Sigmoid colon (tissue), 7 donors: Measurements from ENCODE around the gene METAP1. TPM values are rescaled to one million over a fixed set of nuclear protein-coding genes. Genes with fewer than 3 reads are reported as not detected.

Experiments
- DNase-seq: peaks from one replicate; pipeline ENCODE4 v3.0.0-alpha.2; 2019
- H3K27ac ChIP-seq, 4 donors: fragments of 200-600 bp; sonication (generic); one replicate each; pipeline ENCODE4 v1.5.1; 2016 to 2019; ENCODE audit warnings: mild to moderate bottlenecking in 1 of 4
- H3K27me3 ChIP-seq, 3 donors: fragments of 200-600 bp; sonication (generic); one replicate each; pipeline ENCODE4 v1.5.1; 2019; ENCODE audit warnings: mild to moderate bottlenecking in 1 of 3
- H3K36me3 ChIP-seq, 4 donors: fragments of 200-600 bp; sonication (generic); one replicate each; pipeline ENCODE4 v1.5.1; 2016 to 2019
- H3K4me1 ChIP-seq, 4 donors: fragments of 200-600 bp; sonication (generic); one replicate each; pipeline ENCODE4 v1.5.1; 2017 to 2019
- H3K4me3 ChIP-seq, 4 donors: fragments of 200-600 bp; sonication (generic); one replicate each; pipeline ENCODE4 v1.5.1; 2017 to 2019; ENCODE audit warnings: mild to moderate bottlenecking in 2 of 4, moderate library complexity in 1 of 4
- H3K9me3 ChIP-seq, 4 donors: fragments of 200-600 bp in 3 of 4; sonication (generic) in 3 of 4; one replicate each; pipeline versions ENCODE4 v1.5.1 to v1.6.1; 2013 to 2019
- CTCF ChIP-seq, 4 experiments: fragments of 450-650 bp in 3 of 4; fragments of 200-600 bp in 1 of 4; IDR thresholded peaks; one replicate each; pipeline ENCODE4 v1.5.1; 2016 to 2019; ENCODE audit warnings: antibody characterized with exemption in 4 of 4, mild to moderate bottlenecking in 3 of 4, moderate library complexity in 2 of 4
- EP300 ChIP-seq, 4 donors: sonication (generic); formaldehyde crosslinking; IDR thresholded peaks; one replicate each; pipeline ENCODE4 v1.6.1; 2017; ENCODE audit warnings: antibody characterized with exemption in 4 of 4
- POLR2A ChIP-seq, 2 donors: fragments of 450-650 bp; IDR thresholded peaks; one replicate each; pipeline ENCODE4 v1.6.1; 2016; ENCODE audit warnings: antibody characterized with exemption in 2 of 2, mild to moderate bottlenecking in 2 of 2, moderate library complexity in 2 of 2
- POLR2AphosphoS5 ChIP-seq, 4 donors: sonication (generic); formaldehyde crosslinking; IDR thresholded peaks; one replicate each; pipeline ENCODE4 v1.6.1; 2017; ENCODE audit warnings: antibody characterized with exemption in 4 of 4
- WGBS, 2 donors: extraction: QIAGEN DNeasy Blood & Tissue Kit; methylation state at CpG; one replicate each; pipeline ENCODE4 v1.1.7; 2013; 5-methylcytosine and 5-hydroxymethylcytosine counted together
- intact Hi-C: fragments of 100-400 bp; cut with DNase I; formaldehyde crosslinking; loops from one replicate; pipeline ENCODE4 v1.15.1; 2023
- polyA plus RNA-seq, 3 donors: library from polyadenylated mRNA; stranded (reverse); fragments of 200-250 nt; gene quantifications; one replicate each; pipeline ENCODE4 v1.2.3, GENCODE V29; 2013
- total RNA-seq, 4 donors: library from RNA; depleted of rRNA; stranded (reverse); fragments of >200 nt; gene quantifications; one replicate each; pipeline ENCODE4 v1.1.0, GENCODE V29; 2016
- donor health status: healthy with polysubstance abuse.
- donor health status: Bipolar disorder and iron deficiency.
- donor health status: healthy.

Gene METAP1
- total and polyA plus RNA-seq, 7 donors, result 34.2 to 56.0 (median 48.6) TPM

GRCh38 chr4:98998551-98998950, 3.0 kb downstream of the METAP1 start:
- intact Hi-C loops, result loop anchor here (5.0 to 10.0 kb wide), 4 partner anchors 344 to 954 kb away; partner anchors contain the start of genes H2AZ1 and TSPAN5
- no peak overlapping the region for H3K4me3 ChIP-seq
- no peaks in the 10 kb centered on the region for H3K9me3 ChIP-seq
- no peaks in the 10 kb centered on the region for H3K36me3 ChIP-seq
- no peak for TF ChIP-seq CTCF (IDR thresholded peaks at IDR 0.05)
- TF ChIP-seq POLR2AphosphoS5 (IDR thresholded peaks at IDR 0.05), result no peak
- TF ChIP-seq EP300 (IDR thresholded peaks at IDR 0.05), result no peak
- TF ChIP-seq POLR2A (IDR thresholded peaks at IDR 0.05), result no peak
- 27 to 83% methylated on average over 7 of the region's 7 CpGs for WGBS, 2 donors
- no peaks in the 10 kb centered on the region for H3K27me3 ChIP-seq
- no peak for DNase-seq
- no peak overlapping the region for H3K27ac ChIP-seq
- peaks cover 0 to 35% (median 22%) of the 10 kb centered on the region in 4 donors for H3K4me1 ChIP-seq

DNA sequence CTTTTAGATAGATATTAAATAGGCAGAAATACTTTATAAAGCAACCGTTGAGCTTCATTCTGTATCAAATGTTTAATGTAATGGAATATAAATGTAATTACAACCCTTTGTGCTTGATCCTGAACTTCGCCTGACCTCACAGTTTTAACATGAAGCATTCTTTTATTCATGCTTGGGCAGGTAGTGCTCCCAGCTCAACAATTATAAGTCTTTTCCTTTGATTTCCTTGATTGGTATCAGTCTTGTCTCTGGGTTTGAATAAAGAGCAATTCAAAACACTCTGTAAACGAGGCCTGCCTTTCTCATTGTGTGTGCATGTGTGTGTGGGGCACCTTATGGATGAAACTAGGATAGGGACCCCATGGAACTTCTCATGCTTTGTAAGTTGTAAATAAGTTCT, 6.8 kb downstream of the METAP1 start:
- TF ChIP-seq EP300 (IDR thresholded peaks at IDR 0.05), result no peak
- TF ChIP-seq POLR2A (IDR thresholded peaks at IDR 0.05), result no peak
- TF ChIP-seq POLR2AphosphoS5 (IDR thresholded peaks at IDR 0.05), result no peak
- TF ChIP-seq CTCF (IDR thresholded peaks at IDR 0.05), result no peak
- H3K27ac ChIP-seq, result peak overlapping the region in 2 of 4 donors; percentile 1 to 32
- no peaks in the 10 kb centered on the region for H3K27me3 ChIP-seq
- intact Hi-C loops, result no loop called here
- H3K4me1 ChIP-seq, result peaks cover 0 to 21% (median 14%) of the 10 kb centered on the region in 4 donors
- no peaks in the 10 kb centered on the region for H3K36me3 ChIP-seq
- no peak for DNase-seq
- WGBS, 2 donors, result 44 to 72% methylated on average over 3 of the region's 3 CpGs
- no peak overlapping the region for H3K4me3 ChIP-seq
- no peaks in the 10 kb centered on the region for H3K9me3 ChIP-seq

DNA sequence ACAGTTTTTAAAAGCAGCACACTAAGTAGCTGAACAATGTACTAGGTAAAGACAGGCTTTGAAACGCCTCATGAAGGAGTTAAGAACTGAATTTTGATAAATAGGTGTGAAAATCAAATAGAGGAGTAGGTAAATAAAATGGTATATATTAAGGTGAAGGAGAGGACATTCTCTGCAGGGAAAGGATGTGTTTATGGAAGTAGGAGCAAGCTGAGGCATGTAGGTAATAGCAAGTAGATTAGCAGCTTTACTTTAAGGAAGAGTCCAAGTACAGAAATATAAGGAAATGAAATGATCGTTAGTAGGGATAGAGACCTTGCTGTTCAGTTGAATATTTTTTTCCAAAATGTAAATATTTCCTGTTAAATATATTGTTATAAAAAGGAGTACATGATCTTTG, 12.5 kb downstream of the METAP1 start:
- H3K27ac ChIP-seq, result no peak overlapping the region

GRCh38 chr4:99011910-99012309, 16.4 kb downstream of the METAP1 start:
- intact Hi-C loops, result no loop called here
- Histone ChIP-seq H3K27ac (no peak overlapping the region), H3K9me3 (no peaks in the 10 kb centered on the region), H3K27me3 (no peaks in the 10 kb centered on the region), H3K36me3 (no peaks in the 10 kb centered on the region), H3K4me1 (peaks cover 0 to 16% (median 8%) of the 10 kb centered on the region in 4 donors), H3K4me3 (no peak overlapping the region)
- 91 to 95% methylated on average over 4 of the region's 4 CpGs for WGBS, 2 donors
- DNase-seq, result no peak
- TF ChIP-seq POLR2AphosphoS5 (IDR thresholded peaks at IDR 0.05) (no peak), CTCF (IDR thresholded peaks at IDR 0.05) (no peak), POLR2A (IDR thresholded peaks at IDR 0.05) (no peak), EP300 (IDR thresholded peaks at IDR 0.05) (no peak)

More for the DNA sequence above, 12.5 kb downstream of the METAP1 start:
- H3K4me3 ChIP-seq, result no peak overlapping the region
- no peaks in the 10 kb centered on the region for H3K27me3 ChIP-seq
- intact Hi-C loops, result no loop called here
- H3K9me3 ChIP-seq, result no peaks in the 10 kb centered on the region
- WGBS, 2 donors, result 37 to 74% methylated on average over 2 of the region's 2 CpGs
- no peak for DNase-seq
- TF ChIP-seq EP300 (IDR thresholded peaks at IDR 0.05), result no peak
- TF ChIP-seq POLR2AphosphoS5 (IDR thresholded peaks at IDR 0.05), result no peak
- TF ChIP-seq CTCF (IDR thresholded peaks at IDR 0.05), result no peak
- TF ChIP-seq POLR2A (IDR thresholded peaks at IDR 0.05), result no peak
- no peaks in the 10 kb centered on the region for H3K36me3 ChIP-seq
- peaks cover 0 to under 1% (median 0%) of the 10 kb centered on the region in 4 donors for H3K4me1 ChIP-seq

DNA sequence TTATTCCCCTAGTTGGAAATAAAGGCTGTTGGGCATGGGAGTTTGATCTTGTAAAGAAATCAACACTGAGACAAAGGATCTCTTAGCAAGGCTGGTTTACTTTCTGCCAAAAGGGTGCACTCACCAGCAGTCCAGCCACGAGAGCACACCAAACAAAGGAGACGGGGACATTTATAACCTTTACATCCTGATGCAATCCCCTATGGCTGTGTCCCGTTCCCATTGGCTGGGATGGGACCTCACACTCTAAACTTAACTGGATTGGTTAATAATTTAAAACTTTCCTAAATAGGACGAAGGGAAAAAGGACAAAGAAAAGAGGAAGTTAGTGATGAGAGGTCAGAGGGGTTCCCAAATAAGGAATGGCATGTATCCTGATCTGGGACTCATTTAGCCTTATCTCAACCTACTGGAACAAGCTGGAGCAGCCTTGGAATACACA, 17.9 kb downstream of the METAP1 start:
- no peak for DNase-seq
- TF ChIP-seq EP300 (IDR thresholded peaks at IDR 0.05) (no peak), POLR2A (IDR thresholded peaks at IDR 0.05) (no peak), CTCF (IDR thresholded peaks at IDR 0.05) (no peak), POLR2AphosphoS5 (IDR thresholded peaks at IDR 0.05) (peak in 1 of 4 donors; percentile 17)
- WGBS, 2 donors, result 27 to 78% methylated on average over 4 of the region's 4 CpGs
- H3K27me3 ChIP-seq, result no peaks in the 10 kb centered on the region
- no peaks in the 10 kb centered on the region for H3K36me3 ChIP-seq
- H3K4me1 ChIP-seq, result peaks cover 0 to 19% (median 8%) of the 10 kb centered on the region in 4 donors
- no peaks in the 10 kb centered on the region for H3K9me3 ChIP-seq
- no peak overlapping the region for H3K4me3 ChIP-seq
- H3K27ac ChIP-seq, result peak overlapping the region in 3 of 4 donors; percentile 41 to 69 (median 56)
- intact Hi-C loops, result no loop called here
